Left lung (tissue), 10 donors: ENCODE data around the gene GLT6D1. TPM values are rescaled to one million over a fixed set of nuclear protein-coding genes. Genes with fewer than 3 reads are reported as not detected.

Source experiments
- ATAC-seq: fragments of 200-7000 bp; cut with Tn5 transposase; one replicate; pipeline ENCODE4 v1.9.1; 2020; ENCODE audit warnings: moderate library complexity
- DNase-seq, 4 donors: peaks; one replicate each; pipeline ENCODE4 v3.0.0-alpha.2; 2013 to 2020
- H3K27ac ChIP-seq, 2 donors: fragments of 200-600 bp; sonication (generic) in 1 of 2; one replicate each; pipeline versions ENCODE4 v1.5.0 to v1.8.0; 2020 to 2021
- H3K27me3 ChIP-seq, 2 donors: fragments of 200-600 bp; sonication (generic) in 1 of 2; one replicate each; pipeline versions ENCODE4 v1.5.0 to v1.8.0; 2020 to 2021
- H3K36me3 ChIP-seq, 2 donors: fragments of 200-600 bp; sonication (generic) in 1 of 2; one replicate each; pipeline versions ENCODE4 v1.5.0 to v1.8.0; 2020 to 2021
- H3K4me1 ChIP-seq, 2 donors: fragments of 200-600 bp; one replicate each; pipeline ENCODE4 v1.8.0; 2021
- H3K4me3 ChIP-seq, 2 donors: fragments of 200-600 bp; sonication (generic) in 1 of 2; one replicate each; pipeline versions ENCODE4 v1.5.0 to v1.8.0; 2020 to 2021; ENCODE audit warnings: mild to moderate bottlenecking in 1 of 2
- H3K9me3 ChIP-seq, 2 donors: fragments of 200-600 bp; sonication (generic) in 1 of 2; one replicate each; pipeline versions ENCODE4 v1.5.0 to v1.8.0; 2020 to 2021
- intact Hi-C, 2 donors: fragments of 100-400 bp; cut with DNase I; formaldehyde crosslinking; loops; one replicate each; pipeline versions ENCODE4 v1.11.2 to v1.14.2; 2022
- polyA plus RNA-seq, 6 donors: library from polyadenylated mRNA; unstranded; fragments of 120-200 nt; gene quantifications; one replicate each; pipeline ENCODE4 v1.2.1, GENCODE V29; 2013; ENCODE audit not compliant: insufficient read length in 6 of 6
- total RNA-seq, 2 donors: library from RNA; stranded (reverse); fragmentation: NEBNext Ultra II Directional; extraction: Animal tissue kit (Norgen Biotek cat#: 25700); gene quantifications; one replicate each; pipeline ENCODE4 v1.2.1, GENCODE V29; 2021
- TF ChIP-seq, protein P1 (sequence below), 2 donors: fragments of 200-600 bp; sonication (generic) in 1 of 2; IDR thresholded peaks; one replicate each; pipeline versions ENCODE4 v1.5.0 to v1.8.0; 2021; ENCODE audit warnings: antibody characterized with exemption in 2 of 2
- donor health status: DM: no; HTN: yes; CAD: no.
- donor health status: DM: no; HTN: no; CAD: no.

Gene GLT6D1
- total and polyA plus RNA-seq, 8 donors: not detected

DNA sequence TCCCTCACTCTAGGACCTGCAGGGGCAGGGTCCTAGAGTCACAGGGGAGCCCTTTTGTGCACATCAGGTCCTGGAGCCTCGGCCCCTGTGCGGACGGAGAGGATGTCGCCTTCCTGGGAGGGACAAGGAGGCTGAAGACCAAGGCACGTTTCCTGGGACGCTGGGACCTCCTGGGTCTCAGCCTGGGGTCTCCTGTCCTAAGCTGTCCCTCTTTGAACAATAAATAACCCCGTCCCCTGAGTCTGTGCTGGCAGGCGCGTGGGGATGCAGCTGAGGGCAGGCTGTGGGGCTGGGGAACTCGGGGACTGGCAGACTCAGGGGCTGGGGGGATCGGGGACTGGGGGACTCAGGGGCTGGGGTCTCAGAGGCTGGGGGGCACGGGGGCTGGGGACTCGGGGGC, 46.7 kb downstream of the GLT6D1 start:
- ATAC-seq (no peak), DNase-seq (no peak)
- Histone ChIP-seq H3K4me1 (no peaks in the 10 kb centered on the region), H3K36me3 (no peaks in the 10 kb centered on the region), H3K4me3 (no peak overlapping the region), H3K9me3 (no peaks in the 10 kb centered on the region), H3K27me3 (peaks cover 0 to 54% of the 10 kb centered on the region in 2 donors), H3K27ac (no peak overlapping the region)
- intact Hi-C loops: no loop called here
- TF ChIP-seq, protein P1, sequence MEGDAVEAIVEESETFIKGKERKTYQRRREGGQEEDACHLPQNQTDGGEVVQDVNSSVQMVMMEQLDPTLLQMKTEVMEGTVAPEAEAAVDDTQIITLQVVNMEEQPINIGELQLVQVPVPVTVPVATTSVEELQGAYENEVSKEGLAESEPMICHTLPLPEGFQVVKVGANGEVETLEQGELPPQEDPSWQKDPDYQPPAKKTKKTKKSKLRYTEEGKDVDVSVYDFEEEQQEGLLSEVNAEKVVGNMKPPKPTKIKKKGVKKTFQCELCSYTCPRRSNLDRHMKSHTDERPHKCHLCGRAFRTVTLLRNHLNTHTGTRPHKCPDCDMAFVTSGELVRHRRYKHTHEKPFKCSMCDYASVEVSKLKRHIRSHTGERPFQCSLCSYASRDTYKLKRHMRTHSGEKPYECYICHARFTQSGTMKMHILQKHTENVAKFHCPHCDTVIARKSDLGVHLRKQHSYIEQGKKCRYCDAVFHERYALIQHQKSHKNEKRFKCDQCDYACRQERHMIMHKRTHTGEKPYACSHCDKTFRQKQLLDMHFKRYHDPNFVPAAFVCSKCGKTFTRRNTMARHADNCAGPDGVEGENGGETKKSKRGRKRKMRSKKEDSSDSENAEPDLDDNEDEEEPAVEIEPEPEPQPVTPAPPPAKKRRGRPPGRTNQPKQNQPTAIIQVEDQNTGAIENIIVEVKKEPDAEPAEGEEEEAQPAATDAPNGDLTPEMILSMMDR (IDR thresholded peaks at IDR 0.05): no peak

DNA sequence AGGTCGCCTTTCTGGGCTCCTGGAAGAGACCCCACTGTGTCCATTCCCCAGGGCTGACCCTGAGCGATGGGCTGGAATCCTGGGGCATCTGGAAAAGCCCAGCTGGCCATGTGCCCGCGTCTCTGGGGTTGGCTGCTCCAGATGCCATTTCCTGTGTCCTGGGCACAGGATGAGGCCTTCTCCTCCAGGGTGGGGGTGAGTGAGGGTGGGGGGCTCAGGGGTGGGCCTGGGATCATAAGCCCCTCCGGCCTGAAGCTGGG, 47.1 kb downstream of the GLT6D1 start:
- H3K4me3 ChIP-seq: no peak overlapping the region
- H3K4me1 ChIP-seq: no peaks in the 10 kb centered on the region
- intact Hi-C loops: no loop called here
- ATAC-seq (no peak), DNase-seq (no peak)
- H3K27ac ChIP-seq: no peak overlapping the region
- no peaks in the 10 kb centered on the region for H3K9me3 ChIP-seq
- TF ChIP-seq, protein P1 (IDR thresholded peaks at IDR 0.05): no peak
- peaks cover 0 to 51% of the 10 kb centered on the region in 2 donors for H3K27me3 ChIP-seq
- H3K36me3 ChIP-seq: no peaks in the 10 kb centered on the region

DNA sequence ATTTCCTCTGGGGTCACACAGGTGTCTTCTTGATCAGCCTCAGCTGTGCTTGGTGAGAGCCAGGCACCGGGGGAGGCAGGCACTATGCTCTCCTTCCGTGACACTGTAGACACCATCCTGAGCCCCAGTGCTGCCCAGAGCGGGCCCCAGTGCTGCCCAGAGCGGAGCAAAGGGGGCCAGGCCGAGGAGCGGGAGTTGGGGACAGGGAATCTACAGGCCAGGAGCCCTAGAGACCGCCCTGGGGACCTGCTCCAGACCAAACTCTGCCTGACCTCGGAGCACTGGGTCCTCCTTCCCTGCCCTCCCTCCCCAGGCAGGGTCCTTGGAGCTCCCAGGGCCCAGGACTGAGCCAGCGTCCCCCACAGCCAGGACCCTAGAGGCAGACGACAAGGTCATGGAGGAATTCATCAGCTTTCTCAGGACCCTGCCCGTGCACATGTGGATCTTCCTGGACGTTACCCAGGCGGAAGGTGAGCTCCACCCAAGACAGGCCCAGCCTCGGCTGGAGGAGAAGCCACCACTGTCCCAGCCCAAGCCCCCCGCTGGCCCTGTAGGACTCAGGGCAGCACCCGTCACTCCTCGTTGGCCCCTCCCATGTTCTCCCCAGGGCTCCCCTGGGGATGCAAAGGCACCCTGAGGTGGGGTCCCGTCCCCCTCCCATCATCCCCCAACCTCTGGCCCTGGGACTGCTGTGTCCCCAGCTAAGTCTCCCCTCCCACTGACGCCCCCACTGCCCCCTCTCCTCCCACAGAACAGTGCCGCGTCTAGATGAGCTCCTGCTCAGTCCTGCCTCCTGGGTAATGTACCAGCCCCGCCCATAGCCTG, 47.6 kb downstream of the GLT6D1 start:
- Histone ChIP-seq H3K36me3 (no peaks in the 10 kb centered on the region), H3K27ac (no peak overlapping the region), H3K9me3 (no peaks in the 10 kb centered on the region), H3K4me1 (no peaks in the 10 kb centered on the region), H3K4me3 (no peak overlapping the region), H3K27me3 (peaks cover 0 to 46% of the 10 kb centered on the region in 2 donors)
- DNase-seq (peak in 1 of 4 donors; percentile 65), ATAC-seq (no peak)
- intact Hi-C loops: no loop called here
- TF ChIP-seq, protein P1 (IDR thresholded peaks at IDR 0.05): no peak

DNA sequence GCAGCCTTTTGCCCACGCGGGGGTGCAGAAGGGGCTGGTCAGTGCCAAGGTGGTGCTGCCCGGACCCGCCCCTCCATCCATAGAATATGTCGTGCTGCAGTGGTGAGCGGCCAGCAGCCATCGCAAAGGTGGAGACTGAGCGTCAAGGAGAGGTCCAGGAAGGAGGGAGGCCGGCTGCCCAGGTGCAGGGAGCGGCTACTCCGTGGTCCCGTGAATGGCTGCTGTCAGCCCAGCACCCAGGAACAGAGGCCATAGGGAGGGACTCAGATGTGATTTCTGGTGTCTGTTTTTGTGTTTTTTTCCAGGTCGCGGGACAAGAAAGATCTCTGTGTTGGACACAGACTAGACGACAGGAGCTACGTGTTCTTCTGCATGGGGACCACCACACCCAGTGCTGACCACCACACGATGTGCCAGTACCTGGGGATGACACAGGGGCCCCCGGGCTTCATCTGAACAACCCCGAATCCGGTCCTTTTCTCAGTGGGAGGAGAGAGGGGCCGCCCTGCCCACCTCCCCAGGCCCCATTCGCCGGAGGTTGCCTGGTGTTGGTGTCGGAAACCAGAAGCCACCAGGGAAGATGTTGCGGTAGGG, 48.8 kb downstream of the GLT6D1 start:
- intact Hi-C loops: no loop called here

More for the DNA sequence above, 48.8 kb downstream of the GLT6D1 start:
- ATAC-seq (no peak), DNase-seq (no peak)
- Histone ChIP-seq H3K36me3 (no peaks in the 10 kb centered on the region), H3K9me3 (no peaks in the 10 kb centered on the region), H3K4me1 (no peaks in the 10 kb centered on the region), H3K27ac (no peak overlapping the region), H3K27me3 (peaks cover 0 to 40% of the 10 kb centered on the region in 2 donors), H3K4me3 (no peak overlapping the region)
- TF ChIP-seq, protein P1 (IDR thresholded peaks at IDR 0.05): no peak
